ENCODE data around the gene TNRC6C. TPM values are rescaled to one million over a fixed set of nuclear protein-coding genes. Genes with fewer than 3 reads are reported as not detected.
"Not testable (repeated sequence)": the region's sequence is repeated elsewhere in the genome, so short reads cannot be mapped to it uniquely, and the experiment has no call there.

Gene TNRC6C
- total RNA-seq, 2 donors from 2014 or later = 21.1 to 24.5 TPM

DNA sequence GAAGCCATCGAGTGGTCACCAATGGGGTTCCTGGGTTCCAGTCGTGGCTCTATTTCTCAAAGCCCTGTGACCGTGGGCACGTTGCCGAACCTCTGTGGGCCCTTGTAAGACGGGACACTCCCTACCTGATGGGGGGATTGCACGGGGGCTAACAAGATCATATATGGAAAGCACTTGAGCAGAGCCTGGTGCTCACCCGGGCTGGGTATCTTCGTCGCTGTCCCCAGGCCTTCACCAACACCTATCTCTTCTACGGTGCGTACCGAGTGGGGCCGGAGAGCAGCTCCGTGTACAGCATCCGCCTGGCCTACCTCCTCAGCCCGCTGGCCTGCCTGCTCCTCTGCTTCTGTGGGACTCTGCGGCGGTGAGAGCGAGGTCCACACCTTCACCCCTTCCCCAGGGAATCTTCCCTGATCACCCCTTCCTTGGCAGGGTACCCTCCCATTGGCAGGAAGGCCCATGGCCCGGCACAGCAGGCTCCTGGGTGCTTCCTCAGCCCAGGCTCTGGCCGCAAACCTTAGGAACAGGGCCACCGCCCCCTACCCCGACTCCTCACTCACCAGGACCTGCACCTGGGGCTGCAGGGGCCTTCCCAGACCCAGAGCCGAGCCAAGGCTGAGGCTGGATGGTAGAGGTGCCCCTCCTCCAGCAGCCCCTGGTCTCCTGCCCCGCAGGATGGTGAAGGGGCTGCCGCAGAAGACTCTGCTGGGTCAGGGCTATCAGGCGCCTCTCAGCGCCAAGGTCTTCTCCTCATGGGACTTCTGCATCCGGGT, 174.9 kb downstream of the TNRC6C start:
- peak; percentile 16 for DNase-seq
- no peak for ATAC-seq
- intact Hi-C loops (cut with DNase I) = loop anchor here in 1 of 2 donors (5.0 kb wide), 1 partner anchor 44 kb away; no protein-coding TSS in a partner anchor

DNA sequence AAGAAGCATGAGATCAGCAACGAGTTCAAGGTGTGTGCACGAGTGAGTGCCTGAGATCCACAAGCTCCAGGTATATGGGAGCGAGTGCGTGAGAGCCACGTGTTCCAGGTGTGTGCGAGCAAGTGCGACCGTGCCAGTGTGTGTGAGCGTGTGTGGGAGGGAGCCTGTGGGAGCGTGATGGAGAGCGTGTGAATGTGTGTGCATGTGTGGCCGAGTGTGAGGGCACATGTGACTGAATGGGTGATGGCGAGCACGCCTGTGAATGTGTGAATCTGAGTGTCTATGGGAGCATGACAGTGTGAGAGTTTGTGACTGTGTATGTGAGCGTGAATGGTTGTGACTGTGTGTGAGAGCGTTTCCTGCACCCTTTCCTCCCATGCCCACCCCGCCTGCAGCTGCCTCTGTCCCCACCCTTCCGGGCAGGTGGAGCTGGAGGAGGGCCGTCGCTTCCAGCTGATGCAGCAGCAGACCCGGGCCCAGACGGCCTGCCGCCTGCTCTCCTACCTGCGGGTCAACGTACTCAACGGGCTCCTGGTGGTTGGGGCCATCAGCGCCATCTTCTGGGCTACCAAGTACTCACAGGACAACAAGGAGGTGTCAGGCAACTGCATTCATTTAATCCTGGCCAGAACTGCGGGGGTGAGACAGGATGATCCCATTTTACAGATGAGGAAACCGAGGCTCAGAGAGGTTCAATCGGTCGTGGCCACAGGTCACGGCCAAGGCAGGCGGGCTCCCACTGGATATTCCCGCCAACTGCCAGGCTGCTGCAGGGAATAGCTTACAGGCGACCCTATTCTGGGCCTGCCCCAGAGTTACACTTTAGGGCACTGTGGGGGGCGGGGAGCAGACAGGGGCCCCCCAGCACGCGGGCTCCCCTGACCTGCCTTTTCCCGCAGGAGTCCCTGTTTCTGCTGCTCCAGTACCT, 175.7 kb downstream of the TNRC6C start:
- intact Hi-C loops (cut with DNase I) = loop anchor here in 1 of 2 donors (5.0 kb wide), 1 partner anchor 43 kb away; no protein-coding TSS in a partner anchor
- no peak for ATAC-seq
- DNase-seq = peak; percentile 58

DNA sequence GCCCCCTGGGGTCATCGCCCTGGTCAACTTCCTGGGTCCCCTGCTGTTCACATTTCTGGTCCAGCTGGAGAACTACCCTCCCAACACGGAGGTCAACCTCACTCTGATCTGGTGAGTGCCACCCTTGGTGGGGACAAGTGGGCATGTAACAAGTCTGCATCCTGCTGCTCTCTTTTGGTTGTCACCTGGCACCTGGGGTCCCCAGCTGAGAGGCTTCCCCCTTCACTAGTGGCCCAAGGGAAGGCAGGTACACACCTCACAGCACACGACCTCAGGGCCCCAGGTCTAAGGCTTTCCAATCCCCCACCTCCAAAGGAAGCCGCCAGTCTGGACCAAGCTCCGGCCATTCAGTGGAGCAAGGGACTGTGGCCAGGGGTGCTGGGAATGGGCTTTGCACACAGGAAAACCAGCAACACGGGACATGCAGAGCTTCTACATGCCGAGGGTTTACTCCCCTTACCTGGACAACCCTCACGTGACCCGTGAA, 176.4 kb downstream of the TNRC6C start:
- peak; percentile 18 for DNase-seq
- intact Hi-C loops (cut with DNase I) = loop anchor here in 1 of 2 donors (5.0 kb wide), 1 partner anchor 42 kb away; no protein-coding TSS in a partner anchor
- ATAC-seq = no peak

DNA sequence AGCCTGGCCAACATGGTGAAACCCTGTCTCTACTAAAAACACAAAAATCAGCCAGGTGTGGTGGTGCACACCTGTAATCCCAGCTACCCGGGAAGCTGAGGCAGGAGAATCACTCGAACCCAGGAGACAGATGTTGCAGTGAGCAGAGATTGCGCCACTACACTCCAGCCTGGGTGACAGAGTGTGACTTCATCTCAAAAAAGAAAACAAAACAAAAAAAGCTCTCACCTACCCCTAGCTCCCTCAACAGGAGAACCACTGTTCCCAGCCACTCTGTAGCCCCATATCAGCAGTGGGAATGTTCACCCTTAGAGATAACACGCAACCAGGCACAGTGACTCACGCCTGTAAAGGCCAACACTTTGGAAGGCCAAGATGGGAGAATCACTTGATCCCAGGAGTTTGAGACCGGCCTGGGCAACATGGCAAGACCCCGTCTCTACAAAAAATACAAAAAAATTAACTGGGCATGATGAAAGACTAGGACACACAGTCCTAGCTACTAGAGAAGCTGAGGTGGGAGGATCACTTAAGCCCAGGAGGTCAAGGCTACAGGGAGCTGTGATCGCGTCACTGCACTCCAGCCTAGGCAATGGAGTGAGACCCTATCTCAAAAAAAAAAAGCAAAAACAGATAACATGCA, 177.5 kb downstream of the TNRC6C start:
- intact Hi-C loops (cut with DNase I) = no loop called here
- DNase-seq (no peak), ATAC-seq (no peak)

DNA sequence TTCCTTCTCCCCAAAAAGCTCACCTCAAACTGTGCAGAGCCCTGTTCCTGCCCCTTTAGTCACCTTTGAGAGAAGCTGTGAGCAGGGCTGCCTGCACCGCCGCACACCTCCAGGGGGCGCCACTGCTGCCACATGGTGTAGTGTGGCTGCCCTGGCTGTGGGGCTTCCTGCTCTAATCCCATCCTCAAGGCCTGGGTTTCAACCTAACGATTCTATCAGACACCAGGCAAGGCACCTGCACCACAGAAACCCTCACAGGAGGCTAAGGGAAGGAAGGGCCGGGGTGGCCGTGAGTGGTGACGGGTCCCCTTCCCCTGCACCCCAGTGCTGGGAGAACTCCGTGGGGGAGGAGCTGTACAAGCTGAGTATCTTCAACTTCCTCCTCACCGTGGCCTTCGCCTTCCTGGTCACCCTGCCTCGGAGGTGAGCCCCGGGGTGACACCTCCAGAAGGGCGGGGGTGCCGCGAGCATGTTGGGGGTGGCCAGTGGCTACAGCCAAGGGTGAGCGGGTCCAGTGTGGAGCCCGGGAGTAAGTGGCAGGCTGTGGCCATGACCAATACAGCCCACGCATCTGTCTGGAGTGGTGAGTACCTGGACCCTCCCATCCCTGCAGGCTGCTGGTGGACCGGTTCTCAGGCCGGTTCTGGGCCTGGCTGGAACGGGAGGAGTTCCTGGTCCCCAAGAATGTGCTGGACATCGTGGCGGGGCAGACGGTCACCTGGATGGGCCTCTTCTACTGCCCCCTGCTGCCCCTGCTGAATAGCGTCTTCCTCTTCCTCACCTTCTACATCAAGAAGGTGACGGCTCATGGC, 179.1 kb downstream of the TNRC6C start:
- no peak for ATAC-seq
- intact Hi-C loops (cut with DNase I) = no loop called here
- peak; percentile 26 for DNase-seq

DNA sequence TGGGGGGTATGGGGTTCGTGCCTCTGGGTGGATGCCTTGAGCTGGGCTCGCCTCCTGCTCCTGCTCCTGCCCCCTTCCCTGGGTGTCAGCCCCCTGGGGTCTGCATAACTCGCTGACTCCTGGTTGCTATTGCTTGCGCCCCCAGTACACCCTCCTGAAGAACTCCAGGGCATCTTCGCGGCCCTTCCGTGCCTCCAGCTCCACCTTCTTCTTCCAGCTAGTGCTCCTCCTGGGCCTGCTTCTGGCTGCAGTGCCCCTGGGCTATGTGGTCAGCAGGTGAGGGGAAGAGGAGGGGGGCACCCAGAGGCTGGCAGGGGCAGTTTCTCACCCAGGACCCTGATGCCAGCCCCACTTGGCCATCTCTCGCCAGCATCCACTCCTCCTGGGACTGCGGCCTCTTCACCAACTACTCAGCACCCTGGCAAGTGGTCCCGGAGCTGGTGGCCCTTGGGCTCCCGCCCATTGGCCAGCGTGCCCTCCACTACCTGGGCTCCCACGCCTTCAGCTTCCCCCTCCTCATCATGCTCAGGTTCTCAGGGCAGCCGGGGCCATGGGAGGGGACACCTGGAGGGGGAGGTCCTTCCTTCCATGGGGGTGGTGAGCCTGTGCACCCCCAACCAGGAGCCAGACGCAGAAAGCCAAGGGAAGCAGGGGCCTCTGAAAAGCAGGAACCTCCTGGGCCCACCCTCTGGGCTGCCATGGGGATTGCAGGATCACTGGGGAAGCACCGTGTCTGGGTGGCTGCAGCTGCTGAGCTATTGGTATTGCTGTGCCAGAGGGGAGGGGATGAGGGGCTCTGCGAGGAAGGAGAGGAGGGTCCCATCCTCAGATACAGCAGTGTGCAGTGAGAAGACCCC, 179.9 kb downstream of the TNRC6C start:
- no peak for ATAC-seq
- peak; percentile 22 for DNase-seq
- intact Hi-C loops (cut with DNase I) = no loop called here

DNA sequence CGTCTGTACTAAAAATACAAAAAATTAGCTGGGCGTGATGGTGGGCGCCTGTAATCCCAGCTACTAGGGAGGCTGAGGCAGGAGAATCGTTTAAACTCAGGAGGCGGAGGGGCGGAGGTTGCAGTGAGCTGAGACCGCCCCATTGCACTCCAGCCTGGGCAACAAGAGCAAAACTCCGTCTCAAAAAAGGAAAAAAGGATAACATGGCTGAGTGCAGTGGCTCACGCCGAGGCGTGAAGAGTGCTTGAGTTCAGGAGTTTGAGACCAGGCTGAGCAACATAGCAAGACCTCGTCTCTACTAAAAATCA, 181.3 kb downstream of the TNRC6C start:
- intact Hi-C loops (cut with DNase I); DNase-seq: not testable (repeated sequence)

DNA sequence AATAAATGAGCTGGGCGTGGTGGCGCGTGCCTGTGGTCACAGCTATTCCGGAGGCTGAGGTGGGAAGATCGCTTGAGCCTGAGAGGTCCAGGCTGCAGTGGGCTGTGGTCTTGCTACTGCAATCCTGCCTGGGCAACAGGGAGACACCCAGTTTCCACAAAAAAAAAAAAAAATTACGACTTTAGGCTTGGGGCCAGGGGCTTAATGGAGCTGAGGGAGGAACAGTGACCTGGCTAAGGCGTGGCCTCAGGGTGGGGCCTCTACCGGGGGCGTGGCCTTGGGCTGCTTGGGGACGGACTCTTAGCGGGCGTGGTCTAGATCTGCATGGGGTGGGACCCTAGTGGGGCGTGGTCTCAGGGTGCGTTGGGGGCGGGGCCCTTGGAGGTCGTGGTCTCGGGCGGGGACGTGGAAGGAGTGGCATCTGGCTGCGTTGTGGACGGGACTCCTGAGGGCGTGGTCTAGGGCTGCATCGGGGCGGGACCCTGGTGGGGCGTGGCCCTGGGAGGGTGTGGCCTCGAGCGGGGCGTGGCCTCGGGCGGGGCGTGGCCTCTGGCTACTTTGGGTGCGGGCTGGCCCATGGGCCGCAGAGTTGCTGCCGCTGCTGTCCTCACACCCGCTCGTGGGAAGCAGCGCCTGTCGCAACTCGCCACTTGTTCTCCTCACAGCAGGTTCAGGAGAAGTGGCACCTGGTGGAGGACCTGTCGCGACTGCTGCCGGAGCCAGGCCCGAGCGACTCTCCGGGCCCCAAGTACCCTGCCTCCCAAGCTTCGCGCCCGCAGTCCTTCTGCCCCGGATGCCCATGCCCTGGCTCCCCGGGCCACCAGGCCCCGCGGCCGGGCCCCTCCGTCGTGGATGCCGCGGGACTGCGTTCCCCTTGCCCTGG, 181.9 kb downstream of the TNRC6C start:
- peak; percentile 83 to 89 for ATAC-seq
- intact Hi-C loops (cut with DNase I) = no loop called here
- peak; percentile 95 for DNase-seq

More for the DNA sequence above, 181.3 kb downstream of the TNRC6C start:
- not testable (repeated sequence) for ATAC-seq

DNA sequence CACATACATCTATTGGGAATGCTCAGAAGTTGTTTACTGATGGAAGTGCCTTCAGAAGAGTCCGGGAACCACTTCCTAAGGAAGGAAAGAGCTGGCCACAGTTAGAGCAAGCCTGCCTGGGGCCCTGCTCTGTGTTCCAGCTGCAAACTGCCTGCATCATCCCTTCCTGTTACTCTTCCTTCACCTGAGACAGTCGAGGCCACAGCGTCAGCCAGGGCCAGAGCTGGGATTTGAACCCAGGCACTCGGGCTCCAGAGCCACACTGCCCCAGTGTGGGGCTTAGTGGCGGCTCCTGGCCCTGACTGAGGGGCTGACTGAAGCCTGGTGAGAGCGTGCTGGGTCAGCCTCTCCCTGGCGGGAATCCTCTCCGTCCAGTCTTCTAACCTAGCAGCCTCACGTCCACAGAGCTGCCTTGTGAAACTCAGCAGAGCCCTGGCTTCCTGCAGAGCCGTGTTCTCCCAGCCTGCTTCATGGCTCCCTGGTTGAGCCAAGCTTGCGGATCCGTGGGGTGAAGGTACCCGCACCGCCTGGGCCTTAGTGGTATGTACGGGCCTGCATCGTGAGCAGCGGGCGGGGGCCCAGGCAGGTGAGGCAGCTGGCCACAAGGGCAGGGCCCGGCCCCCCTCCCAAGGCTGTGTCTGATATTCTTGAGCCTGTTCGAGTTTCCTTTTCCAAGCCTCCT, 183.1 kb downstream of the TNRC6C start:
- ATAC-seq (no peak), DNase-seq (peak; percentile 26)
- intact Hi-C loops (cut with DNase I) = no loop called here

DNA sequence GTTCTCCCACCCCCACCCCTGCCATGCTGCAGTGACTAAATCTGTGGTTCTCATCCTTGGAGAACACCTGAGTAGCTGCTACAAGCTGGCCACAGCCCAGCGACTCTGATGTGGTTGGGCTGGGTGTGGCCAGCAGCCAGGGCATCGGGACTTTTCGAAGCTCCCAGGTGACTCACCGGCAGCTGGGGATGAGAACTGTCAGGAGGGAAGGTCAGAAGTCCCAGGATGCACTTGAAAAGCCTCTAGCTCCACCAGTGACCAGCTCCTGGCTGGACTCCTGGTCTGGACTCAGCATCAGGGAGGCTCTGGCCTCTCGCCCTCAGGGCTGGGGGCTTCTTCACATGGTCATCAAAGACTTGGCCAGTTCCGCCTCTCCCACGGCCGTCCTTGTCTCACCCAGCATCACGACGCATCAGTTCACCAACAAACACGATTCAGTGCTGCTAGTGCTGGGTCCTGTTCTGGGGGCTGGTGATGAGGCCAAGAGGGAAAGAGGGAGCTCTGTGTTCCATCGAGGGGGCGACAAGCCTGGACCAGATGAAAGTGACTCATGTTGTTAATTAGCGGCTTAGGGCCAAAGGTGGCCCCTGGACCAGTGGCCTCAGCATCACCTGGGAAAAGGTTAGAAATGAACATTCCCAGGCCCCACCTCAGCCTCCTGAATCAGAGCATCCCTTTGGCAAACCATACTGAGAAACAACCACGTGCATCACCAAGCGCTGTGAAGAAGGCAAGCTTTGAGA, 183.8 kb downstream of the TNRC6C start:
- peak; percentile 19 for DNase-seq
- intact Hi-C loops (cut with DNase I) = no loop called here
- no peak for ATAC-seq

DNA sequence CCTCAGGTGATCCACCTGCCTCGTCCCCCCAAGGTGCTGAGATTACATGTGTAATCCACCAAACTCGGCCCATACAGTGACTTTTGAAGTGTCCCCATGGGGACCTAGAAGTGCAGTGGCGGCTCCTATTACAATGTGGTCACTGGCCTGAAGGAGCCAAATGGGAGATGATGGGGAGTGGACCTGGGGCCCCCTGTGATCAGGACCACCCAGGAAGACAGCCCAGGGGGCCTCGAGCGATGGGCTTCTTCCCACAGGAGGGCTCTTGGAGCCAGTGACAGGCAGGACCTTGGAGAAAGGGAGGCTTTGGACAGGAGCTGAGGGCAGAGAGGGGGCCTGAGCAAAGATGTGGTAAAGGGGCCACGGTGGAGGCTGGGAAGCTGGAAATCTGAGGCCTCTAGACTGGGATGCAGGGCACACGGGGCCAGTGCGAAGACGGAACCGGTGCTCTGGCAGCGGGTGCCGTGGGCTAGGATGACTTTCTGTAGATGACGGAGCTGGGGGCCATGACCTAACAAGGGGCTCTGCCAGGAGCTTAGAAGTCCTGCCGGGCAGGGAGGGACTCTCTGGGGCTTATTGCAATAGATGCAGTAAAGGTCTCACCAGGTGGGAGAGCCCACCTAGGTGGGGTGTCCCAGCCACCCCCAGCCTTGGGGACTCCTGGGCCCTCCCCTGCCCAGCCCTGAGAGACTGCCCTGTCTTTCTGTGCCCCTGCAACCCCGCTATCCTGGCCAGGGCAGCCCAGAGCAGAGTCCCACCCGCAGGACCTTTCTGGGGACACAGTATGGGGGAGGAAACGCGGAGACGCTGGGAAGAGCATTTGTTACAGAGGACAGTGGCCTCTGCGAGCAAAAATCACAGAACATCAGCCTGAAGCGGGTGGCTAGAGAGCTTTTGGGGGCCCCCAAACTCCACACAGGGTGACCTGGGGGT, 185.0 kb downstream of the TNRC6C start:
- DNase-seq (no peak), ATAC-seq (no peak)
- intact Hi-C loops (cut with DNase I) = no loop called here

DNA sequence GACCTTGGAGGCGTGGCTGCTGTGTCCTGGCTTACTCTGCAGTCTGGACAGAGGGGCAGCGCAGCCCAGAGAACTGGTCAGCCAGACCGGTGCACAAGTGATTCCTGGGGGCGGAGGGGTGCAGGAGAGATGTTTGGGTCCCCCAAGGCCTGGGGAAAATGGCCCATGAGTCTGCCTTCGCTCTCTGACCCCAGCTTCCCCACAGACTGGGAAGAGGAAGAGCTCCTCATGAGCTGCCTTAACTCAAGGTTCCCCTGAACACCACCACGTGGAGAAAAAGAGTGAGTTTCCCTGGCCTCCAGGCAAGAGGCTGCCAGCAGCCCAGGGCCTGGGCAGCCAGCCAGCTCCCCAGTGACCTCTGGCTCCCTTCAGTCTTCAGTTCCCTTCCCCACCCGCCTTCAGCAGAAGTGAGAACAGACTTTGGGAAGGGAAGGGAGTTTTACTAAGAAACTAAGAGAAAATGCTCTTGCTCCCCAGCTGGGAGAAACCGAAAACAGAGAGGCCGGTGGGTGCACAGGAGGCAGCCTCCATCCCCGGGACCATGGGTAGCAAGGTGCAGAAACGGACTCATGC, 185.7 kb downstream of the TNRC6C start:
- intact Hi-C loops (cut with DNase I) = no loop called here
- peak; percentile 63 to 74 for ATAC-seq
- peak; percentile 88 for DNase-seq

DNA sequence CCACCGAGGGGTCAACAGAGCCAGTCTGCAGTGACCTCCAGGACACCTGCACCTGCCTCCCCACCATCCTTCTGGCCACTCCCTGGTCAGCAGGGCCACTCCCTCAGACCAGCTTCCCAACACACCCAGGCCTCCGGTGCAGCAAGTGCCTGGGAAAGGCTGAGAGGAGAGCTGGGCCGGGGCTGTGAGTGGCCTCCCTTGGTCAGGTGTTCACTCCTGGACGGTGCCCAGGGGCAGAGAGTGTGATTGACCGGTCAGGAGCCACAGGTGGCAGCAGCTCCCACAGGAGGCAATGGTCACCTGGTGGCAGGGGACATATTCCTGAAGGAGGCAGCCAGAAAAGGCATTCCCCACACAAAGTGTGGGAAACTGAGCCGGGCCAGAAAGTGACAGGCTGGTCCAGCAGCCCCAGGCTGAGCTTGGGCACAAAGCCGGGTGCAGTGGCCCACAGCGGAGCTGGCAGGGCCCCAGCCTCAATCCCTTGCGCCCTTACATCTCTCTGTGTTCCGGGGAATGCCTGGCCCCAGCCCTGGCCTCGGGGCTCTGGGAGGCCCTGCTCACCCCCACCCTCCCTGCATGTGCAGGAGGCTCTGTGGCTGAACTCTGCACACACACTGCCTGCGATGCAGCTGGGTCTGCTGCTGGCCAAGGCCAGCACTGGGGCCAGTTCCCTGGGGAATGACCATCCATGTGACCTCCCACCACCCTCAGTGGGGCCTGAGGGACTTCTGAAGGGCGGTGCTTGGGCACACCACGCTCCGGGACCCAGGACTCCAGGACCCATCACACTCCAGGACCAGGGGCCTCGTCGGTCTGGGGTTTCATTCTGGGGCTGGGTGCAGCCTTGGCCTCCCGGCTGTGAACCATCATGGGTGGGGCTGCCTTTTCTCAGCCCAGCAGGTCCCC, 186.5 kb downstream of the TNRC6C start:
- intact Hi-C loops (cut with DNase I) = no loop called here
- DNase-seq = peak; percentile 16
- peak; percentile 4 to 69 for ATAC-seq

Data from left cardiac atrium (tissue), 4 donors.